HFFc6 (cell line): ENCODE measurements around the gene CES1. TPM values are rescaled to one million over a fixed set of nuclear protein-coding genes. Genes with fewer than 3 reads are reported as not detected.
"Not testable (repeated sequence)": the region's sequence is repeated elsewhere in the genome, so short reads cannot be mapped to it uniquely, and the experiment has no call there.

Experiments used
- DNase-seq: peaks from one replicate; pipeline ENCODE4 v3.0.0-alpha.2; 2018
- H3K27ac Mint-ChIP-seq: 2 replicates; pipeline ENCODE4 v1.8.0; 2020; ENCODE audit warnings: mild to moderate bottlenecking, mixed read lengths
- H3K27me3 Mint-ChIP-seq: 2 replicates; pipeline ENCODE4 v1.8.0; 2021; ENCODE audit warnings: mild to moderate bottlenecking, moderate library complexity, mixed read lengths; ENCODE audit not compliant: insufficient read depth
- H3K36me3 Mint-ChIP-seq: 2 replicates; pipeline ENCODE4 v1.8.0; 2021; ENCODE audit warnings: low read depth, mixed read lengths
- H3K4me1 Mint-ChIP-seq: 2 replicates; pipeline ENCODE4 v1.8.0; 2020; ENCODE audit warnings: low read depth, mixed read lengths
- H3K4me3 Mint-ChIP-seq: 2 replicates; pipeline ENCODE4 v1.8.0; 2020; ENCODE audit warnings: mild to moderate bottlenecking, moderate library complexity, mixed read lengths
- H3K9me3 Mint-ChIP-seq: 2 replicates; pipeline ENCODE4 v1.8.0; 2020; ENCODE audit warnings: mild to moderate bottlenecking, mixed read lengths
- CTCF ChIP-seq: fragments of 200-600 bp; sonication (generic); IDR thresholded peaks from 2 replicates; pipeline ENCODE4 v1.5.0; 2021; ENCODE audit warnings: antibody characterized with exemption, mild to moderate bottlenecking
- total RNA-seq, 6 experiments: library from RNA; stranded (reverse); fragmentation: NEBNext Ultra II Directional; extraction: Animal tissue kit (Norgen Biotek cat#: 25700); gene quantifications; 2 replicates in 1 of 6; 3 replicates in 5 of 6; pipeline ENCODE4 v1.2.3, GENCODE V29; 2021

Gene CES1
- total RNA-seq, 6 experiments from 2014 or later, result not detected

GRCh38 chr16:55756963-55757362 lies 75.9 kb downstream of the CES1 start:
- Mint-ChIP-seq H3K27me3 (no peaks in the 10 kb centered on the region), H3K36me3 (no peaks in the 10 kb centered on the region), H3K27ac (no peak overlapping the region), H3K4me3 (no peak overlapping the region), H3K9me3 (peaks cover 22% of the 10 kb centered on the region), H3K4me1 (no peaks in the 10 kb centered on the region; the same call in 1 of the 2 replicates)
- DNase-seq, result no peak
- no peak for TF ChIP-seq CTCF

DNA sequence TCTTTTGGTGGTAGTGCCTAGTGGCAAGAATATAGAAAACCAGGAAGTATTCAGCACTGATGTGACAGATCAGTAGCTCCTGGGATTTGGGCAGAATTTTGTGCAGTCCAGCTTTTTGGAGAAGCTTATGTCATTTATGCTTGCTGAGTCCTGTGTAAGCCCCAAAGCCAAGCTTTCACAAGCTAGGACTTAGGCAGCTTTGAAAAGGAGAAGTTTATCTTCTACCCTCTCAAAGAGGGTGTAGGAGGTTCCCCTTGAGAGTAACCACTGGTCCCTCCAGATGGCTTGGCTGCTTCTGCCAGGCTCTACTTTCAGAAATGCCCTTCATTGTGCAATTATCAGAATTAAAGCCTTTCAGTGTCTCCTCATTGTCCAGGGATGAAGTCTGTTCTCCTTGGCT lies 78.8 kb downstream of the CES1 start:
- peaks cover 31% of the 10 kb centered on the region for H3K9me3 Mint-ChIP-seq
- no peak for TF ChIP-seq CTCF
- no peak overlapping the region for H3K4me3 Mint-ChIP-seq
- H3K36me3 Mint-ChIP-seq, result no peaks in the 10 kb centered on the region
- DNase-seq, result no peak
- no peak overlapping the region for H3K27ac Mint-ChIP-seq
- H3K27me3 Mint-ChIP-seq, result no peaks in the 10 kb centered on the region; the same call in 1 of the 2 replicates
- H3K4me1 Mint-ChIP-seq, result no peaks in the 10 kb centered on the region; the same call in 1 of the 2 replicates

GRCh38 chr16:55753145-55753631 lies 79.7 kb downstream of the CES1 start:
- H3K4me3 Mint-ChIP-seq, H3K4me1 Mint-ChIP-seq, DNase-seq, H3K27ac Mint-ChIP-seq, H3K36me3 Mint-ChIP-seq, H3K27me3 Mint-ChIP-seq: not testable (repeated sequence)
- H3K9me3 Mint-ChIP-seq, result peaks cover 31% of the 10 kb centered on the region

Other genes starting within 250 kb of the CES1 start
- gene SLC6A2, start 177.1 kb downstream of the CES1 start, total RNA-seq, result not detected
- gene CES5A, start 42.3 kb upstream of the CES1 start, total RNA-seq, result not detected